Stimulated activated CD8-positive, alpha-beta memory T cell treated with anti-CD3 and anti-CD28 coated beads, Interleukin-7, amount 100 ng/mL, for 24 hours (primary cell): ENCODE measurements around the gene AHRR.
"Not testable (repeated sequence)": the region's sequence is repeated elsewhere in the genome, so short reads cannot be mapped to it uniquely, and the experiment has no call there.

Experiments used
- DNase-seq: peaks from one replicate; pipeline ENCODE4 v3.0.0-alpha.2; 2020; ENCODE audit warnings: low read depth

AHRR gene

DNA sequence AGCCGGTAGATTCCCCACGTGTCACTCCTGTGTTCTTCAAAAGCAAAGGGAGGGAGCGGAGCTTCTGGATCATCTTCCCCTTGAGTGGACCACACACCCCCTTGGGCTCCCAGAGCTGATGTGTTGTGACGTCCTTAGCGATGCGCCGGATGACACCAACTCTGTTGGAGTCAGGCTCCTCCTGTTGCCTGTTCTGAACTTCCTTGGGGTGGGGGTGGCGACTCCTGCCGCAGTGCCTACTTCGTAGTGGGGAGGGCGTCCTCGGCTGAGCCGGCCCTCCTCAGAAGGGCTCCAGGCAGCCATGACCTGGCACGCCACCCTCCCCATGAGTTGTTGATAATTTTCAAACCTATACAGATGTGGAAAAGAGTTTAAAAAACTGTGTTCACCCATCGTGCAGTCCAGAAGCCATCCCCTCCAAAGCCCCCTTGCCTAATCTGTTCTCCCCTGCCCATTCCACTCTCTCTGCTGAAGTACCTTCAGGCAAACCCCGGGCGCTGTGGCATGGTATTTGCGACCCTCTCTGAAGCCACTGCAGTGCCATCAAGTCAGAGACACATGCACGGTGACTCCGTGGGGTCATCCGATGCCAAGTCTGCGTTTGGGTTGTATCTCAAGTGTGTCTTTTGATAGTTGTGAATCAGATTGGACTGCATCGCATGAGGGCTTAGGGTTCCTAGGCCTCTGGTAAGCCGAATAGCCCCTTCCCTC lies 138.2 kb downstream of the AHRR start:
- DNase-seq, result no peak

DNA sequence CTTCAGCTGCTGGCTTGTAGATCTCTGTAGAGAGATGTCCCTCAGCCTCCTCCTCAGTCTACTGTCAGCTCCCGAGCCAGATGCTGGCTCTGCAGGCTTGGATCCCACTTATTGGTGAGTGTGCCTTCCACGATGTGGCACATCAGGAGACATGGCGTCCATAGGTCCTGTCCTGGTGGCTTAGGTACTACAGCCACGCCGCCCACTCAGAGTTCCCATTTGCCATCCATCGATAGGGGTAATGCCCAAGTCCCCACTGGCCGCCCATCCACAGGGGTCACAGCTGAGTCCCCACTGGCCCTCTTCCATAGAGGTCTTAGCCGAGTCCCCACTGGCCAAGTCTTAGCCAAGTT lies 138.7 kb downstream of the AHRR start:
- no peak for DNase-seq

DNA sequence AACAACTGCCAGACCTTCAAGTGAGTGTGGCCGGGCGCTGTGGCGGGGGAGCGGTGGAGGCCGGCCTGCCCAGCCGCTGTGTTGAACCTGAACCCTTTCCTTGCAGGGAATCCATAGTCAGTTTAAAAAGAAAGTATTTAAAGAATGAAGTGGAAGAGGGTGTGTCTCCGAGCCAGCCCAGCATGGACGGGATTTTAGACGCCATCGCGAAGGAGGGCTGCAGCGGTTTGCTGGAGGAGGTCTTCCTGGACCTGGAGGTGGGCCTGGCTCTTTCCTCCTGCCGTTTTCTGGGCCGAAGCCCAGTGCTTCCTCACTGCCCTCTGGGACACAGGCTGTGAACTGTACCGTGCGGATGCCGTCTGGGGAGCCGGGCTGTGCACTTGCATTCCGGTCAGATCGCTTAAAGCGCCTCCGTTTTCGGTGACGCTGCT lies 140.6 kb downstream of the AHRR start:
- no peak for DNase-seq

DNA sequence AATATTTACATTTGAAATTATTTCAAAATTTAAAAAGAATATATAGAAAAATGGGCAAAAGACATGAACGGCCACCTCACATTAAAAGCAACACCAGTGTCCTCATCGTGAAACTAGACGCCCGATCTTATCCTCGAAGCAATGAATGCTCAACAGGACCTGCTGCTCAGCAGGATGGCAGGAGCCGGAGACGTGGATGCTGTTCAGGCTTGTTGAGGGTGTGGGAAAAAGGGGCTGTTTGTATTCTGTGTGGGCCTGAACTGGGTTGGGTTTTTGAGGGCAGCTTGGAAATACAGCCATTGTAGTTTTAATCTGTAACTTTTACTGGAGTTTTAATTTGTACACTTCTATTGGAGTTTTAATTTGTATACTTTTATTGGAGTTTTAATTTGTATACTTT lies 141.8 kb downstream of the AHRR start:
- DNase-seq, result no peak

DNA sequence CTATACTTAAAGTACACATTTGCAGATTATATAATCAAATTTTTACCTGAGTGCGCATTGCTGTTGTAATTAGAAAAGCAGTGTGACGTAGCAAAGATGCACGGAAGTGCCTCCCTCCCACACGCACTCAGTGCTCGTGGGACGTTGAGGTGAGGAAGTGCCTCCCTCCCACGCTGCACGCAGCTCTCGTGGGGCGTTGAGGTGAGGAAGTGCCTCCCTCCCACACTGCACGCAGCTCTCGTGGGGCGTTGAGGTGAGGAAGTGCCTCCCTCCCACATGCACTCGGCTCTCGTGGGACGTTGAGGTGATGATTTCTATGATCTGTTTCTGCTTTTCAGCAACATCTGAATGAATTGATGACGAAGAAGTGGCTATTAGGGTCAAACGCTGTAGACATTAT lies 142.4 kb downstream of the AHRR start:
- DNase-seq, result peak; percentile 36

DNA sequence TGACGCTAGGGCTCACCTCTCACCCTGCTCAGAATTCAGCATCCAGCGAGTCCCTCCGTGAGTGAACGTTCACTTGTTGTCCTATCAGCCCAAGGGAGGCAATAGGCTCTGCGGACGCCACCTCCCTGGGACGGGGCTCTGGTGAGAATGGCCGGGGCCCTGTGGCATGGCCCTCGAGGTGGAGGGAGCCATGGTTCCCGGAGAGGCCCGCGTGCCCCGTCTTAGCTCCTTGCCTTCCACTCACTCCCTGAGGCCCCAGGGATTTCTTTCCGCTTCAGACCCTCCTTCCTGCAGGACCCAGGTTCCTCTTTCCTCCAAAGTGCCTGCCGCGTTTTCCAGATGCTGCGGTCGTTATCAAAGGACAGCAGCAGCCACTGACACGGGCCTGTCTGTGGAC lies 142.9 kb downstream of the AHRR start:
- DNase-seq, result no peak

DNA sequence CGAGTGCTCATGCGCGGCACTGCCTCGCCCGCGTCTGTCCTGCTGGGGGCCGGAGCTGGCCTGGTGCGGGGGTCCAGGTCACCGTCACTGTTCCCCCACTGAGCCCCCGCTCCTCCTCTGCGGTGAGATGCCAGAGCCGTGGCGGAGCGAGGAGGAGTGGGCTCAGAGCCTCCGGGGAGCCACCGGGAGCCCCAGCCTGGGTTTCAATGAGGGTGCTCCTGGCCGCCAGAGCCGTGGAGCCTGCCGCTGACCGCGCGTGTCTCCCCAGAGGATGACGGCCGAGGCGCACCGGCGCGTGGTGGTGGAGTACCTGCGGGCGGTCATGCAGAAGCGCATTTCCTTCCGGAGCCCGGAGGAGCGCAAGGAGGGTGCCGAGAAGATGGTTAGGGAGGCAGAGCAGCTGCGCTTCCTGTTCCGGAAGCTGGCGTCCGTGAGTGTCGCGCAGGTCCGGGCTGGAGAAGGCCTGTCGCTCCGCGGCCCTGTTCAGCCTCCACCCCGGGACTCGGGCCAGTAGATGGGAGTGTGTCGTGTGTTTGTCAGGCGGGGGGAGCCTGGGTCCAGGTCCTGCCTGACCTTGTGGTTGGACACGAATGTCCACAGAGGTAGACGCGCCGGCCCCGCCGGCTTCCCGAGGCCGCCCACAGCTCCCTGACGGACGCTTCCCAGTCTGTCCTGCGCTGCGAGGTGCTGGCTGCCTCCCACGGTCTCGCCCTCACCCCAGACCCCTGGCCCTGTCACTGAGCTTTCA lies 143.5 kb downstream of the AHRR start:
- DNase-seq, result no peak

DNA sequence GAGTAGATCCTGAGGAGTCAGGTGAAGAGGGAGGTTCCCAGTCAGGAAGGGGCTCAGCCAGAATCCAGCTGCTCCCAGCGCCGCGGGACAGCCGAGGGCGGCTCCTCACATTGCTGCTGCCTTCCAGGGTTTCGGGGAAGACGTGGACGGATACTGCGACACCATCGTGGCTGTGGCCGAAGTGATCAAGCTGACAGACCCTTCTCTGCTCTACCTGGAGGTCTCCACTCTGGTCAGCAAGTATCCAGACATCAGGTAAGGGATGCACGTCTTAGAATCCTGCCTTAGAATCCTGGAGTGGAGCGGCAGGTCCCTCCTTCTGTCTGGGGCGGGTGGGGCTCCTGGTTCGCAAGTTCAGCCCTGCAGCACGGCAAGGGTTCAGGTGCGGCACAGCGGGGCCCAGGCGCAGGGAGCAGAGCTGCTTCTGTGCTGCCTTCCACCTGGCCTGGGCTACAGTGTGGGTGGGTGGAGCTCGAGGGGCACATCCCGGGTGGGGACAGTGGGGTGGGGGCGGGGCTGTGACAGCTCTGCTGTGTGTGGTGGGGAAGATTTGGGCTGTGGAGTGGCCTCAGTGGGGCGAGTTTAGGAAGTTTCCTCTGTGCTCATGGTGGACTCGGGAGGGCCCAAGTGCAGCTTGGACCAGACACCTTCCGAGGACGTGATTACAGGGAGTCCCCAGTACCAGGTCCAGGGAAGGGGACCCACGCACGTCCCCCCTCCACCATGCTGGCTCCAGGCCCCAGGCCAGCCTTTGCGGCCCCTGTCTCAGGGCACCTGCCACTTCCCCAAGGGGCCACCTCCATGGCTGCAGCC lies 144.3 kb downstream of the AHRR start:
- DNase-seq, result no peak

DNA sequence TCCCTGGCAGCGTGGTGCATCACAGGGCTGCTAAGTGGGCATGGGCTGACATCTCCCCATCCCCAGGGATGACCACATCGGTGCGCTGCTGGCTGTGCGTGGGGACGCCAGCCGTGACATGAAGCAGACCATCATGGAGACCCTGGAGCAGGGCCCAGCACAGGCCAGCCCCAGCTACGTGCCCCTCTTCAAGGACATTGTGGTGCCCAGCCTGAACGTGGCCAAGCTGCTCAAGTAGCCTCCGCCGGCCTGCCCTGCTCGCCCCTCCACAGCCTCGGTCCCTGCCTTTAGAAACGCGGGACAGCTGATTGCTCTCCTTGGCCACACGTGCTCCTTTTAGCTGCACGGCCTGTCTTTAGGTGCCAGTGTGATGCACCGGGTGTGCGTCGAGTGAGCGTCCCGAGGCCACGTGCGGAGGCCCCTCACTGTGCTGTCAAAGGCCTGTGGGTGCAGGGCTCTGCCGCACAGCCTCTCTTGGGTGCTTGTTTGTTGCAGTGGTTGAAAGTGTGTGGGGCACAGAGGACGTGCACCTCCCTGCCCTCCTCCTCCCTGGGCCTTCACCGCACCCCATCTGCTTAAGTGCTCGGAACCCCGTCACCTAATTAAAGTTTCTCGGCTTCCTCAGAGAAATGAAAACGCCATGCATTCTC lies 145.3 kb downstream of the AHRR start:
- DNase-seq, result no peak

DNA sequence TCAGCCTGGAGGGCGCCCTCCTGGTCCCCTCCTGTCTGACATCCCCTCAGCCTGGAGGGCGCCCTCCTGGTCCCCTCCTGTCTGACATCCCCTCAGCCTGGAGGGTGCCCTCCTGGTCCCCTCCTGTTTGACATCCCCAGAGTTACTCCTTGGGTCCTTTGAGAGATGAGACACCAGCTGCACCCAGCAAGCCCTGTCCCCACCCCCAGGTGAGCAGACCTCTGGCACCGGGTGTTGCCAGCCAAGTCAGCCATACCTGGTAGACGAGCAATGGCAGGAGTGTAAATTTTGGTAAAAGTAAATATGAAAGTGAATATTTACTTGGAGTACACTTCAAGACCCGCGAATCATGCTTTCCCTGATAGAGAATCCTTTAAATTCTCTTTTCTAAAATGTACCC lies 146.9 kb downstream of the AHRR start:
- no peak for DNase-seq

DNA sequence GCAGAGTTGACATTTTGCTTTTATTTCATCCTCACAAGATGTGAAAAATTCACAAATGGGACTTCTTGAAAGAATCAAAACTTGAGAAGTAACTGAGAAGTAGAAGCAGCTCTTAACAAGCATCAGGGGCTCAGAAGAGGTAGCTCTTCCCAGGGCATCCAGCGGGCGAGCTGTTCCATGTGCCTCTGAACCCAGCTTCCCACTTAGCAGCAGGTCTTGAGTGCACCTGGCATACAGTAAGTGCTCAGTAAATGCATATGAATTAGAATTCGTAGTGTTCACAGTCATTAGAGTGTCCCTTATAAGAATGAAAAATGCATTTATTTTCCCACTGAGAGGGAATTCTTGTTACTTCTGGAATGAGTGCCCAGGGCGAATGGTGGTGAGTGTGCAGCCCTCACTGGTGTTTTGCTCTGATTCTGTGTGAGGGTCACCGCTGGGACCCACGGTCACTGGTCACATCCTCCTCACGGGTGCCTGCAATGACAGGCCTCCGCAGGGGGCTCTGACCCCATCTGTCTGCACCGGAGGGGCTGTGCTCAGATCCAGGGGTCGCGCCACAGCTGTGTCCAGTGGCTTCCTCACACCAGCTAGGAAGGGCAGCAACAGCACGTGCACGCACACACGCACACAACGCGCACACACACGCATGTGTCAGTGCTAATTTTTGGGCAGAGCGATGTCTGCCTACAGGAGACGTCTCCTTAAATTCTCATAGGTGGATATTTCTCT lies 148.4 kb downstream of the AHRR start:
- DNase-seq, result no peak

DNA sequence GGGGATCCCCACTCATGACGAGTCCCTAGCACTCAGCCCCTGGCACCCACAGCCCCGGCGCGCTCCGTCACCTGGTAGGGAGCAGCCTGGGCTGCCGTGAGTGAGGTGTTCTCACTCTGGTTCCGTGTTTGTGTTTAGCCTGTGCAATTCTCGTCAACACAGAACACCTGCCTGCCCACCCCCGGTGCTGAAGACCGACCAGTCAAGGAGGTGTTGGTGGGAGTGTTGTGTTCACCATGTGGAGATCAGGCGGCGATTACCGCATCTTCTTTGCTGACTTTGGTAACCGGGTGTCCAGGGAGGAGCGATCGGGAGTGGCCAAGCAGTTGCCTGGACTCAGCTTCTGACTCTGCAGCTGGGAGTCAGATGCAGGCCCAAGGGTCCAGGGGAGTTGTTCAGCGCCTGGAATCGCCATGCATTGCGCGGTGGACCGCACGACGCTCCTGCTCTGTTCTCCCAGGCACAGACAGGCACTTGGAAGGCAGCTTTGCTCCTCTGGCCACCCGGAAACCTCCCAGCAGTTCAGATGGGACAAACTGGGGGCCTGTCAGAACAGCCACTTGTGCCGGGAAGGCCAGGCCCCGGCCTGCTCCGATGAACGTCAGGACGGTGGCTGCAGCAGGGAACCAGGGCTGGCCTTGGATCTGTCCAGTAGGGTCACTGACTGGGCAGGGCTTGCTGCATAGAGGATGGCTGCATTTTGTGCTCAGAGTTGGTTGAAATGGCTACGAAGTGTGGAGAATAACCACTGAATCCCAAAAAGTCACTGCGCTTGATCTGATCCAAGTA lies 149.6 kb downstream of the AHRR start:
- DNase-seq, result no peak

DNA sequence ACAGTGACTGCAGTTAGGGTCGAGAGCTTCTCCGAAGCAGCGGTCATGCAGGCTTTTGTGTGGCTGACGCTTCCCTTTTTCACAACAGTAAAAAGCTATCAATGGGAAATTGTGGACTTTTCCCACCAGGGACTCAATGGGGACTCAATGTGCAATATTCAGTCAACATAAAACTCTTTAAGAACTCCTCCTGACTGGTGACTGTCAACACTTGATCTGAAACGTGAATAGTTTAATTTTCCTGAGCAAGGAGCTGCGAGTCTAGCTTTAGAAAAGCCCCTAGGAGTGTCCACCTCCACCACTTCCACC lies 150.2 kb downstream of the AHRR start:
- DNase-seq, result no peak

DNA sequence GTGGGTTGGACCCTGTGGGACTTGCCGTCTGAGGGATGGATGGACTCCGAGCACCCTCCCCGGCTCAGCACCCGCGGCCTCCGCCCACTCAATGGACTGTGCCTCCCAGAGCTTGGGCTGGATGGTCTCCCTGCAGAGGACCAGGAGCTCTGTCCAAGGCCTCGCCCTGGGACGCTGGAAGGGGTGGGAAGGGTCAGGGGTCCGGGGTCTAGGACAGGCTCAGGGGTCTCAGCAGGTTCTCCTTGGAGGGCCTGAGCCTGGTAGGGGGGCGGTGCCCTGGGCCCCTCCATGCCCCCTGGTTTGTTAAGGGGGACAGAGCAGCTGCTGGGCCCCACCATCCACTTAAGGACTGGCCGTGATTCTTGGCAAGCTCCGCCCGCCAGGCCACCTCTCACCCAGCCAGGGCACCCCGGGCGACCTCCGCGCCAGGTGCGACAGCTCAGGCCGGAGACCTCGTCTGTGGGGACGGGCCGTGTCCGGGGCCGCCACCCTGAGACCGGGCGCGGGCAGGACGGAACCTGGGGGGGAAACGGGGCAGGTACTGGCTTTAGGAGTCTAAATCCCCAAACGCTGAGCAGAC lies 150.7 kb downstream of the AHRR start:
- DNase-seq, result no peak

DNA sequence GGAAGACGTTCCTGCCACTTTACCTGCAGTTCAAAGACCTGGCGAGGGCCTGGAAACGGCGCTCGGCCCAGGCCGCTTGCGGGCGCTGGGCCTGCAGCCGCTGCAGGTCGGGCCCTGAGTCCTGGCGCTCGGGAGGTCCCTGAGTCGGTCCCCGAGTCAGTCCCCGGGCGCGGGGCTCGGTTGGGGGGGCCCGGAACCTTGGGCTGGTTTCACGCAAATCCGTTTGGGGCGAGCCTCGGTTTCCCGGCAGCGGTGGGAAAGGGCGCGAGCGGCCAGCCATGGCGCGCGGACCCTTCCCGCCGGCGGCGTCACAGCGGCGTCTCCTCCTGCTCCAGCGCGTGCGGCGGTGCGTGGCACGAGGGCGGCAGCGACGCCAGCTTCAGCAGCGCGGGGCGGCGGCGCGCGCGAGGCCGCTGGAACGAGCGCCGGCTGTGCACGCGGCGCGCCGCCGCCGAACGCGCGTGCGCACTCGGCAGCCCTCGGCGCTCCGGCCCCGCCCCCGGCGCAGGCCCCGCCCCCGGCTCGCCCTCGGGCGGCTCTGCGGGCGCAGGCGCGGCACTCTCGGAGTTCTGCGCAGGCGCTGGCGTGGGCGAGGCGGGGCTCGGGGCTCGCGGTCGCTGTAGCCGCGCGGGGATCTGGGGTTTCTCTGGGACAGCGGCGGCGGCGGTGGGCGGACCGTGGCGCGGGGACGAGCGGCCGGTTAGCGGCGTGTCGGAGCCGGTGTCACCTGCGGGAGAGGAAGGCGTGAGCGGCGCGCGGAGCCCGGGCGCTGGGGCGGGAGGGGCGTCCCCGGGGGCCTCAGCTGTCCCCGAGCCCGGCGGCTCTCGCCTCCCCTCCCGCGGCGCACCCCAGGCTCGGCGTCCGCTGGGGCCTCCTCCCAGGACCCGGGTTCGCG lies 151.4 kb downstream of the AHRR start:
- peak; percentile 69 for DNase-seq

DNA sequence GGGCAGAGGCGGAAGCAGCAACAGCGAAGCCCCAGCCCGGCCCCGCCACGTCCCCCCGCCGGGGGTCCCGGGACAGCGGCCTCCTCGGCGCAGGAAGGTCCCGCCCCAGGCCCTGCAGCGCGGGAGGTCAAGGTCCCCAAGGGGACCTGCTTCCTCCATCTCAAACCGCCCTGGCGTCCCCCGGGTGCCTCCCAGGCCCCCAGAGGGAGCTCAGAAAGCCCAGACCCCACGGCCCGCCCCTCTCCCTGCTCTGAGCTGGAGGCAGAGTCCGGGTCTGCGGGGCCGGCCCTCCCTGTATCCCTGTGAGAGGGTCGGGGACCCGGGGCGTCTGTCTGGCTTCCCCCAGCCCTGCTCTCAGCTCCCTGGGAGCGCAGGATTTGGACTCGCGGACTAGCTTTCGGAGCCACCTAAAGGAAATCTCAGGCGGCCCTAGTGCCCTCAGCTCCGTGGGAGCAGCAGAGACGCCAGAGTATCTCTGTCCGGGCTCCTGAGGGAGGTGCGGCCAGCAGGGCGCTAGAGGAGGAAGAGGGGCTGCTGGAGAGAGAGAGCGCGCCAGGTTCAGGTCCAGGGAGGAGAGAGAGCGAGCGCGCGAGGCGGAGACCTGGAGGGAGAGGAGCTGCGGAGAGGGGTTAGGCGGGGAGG lies 152.2 kb downstream of the AHRR start:
- DNase-seq, result no peak

DNA sequence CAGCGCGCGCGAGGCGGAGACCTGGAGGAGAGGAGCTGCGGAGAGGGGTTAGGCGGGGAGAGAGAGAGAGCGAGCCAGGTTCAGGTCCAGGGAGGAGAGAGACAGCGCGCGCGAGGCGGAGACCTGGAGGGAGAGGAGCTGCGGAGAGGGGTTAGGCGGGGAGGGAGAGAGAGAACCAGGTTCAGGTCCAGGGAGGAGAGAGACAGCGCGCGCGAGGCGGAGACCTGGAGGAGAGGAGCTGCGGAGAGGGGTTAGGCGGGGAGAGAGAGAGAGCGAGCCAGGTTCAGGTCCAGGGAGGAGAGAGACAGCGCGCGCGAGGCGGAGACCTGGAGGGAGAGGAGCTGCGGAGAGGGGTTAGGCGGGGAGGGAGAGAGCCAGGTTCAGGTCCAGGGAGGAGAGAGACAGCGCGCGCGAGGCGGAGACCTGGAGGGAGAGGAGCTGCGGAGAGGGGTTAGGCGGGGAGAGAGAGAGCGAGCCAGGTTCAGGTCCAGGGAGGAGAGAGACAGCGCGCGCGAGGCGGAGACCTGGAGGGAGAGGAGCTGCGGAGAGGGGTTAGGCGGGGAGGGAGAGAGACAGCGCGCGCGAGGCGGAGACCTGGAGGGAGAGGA lies 152.8 kb downstream of the AHRR start:
- not testable (repeated sequence) for DNase-seq

DNA sequence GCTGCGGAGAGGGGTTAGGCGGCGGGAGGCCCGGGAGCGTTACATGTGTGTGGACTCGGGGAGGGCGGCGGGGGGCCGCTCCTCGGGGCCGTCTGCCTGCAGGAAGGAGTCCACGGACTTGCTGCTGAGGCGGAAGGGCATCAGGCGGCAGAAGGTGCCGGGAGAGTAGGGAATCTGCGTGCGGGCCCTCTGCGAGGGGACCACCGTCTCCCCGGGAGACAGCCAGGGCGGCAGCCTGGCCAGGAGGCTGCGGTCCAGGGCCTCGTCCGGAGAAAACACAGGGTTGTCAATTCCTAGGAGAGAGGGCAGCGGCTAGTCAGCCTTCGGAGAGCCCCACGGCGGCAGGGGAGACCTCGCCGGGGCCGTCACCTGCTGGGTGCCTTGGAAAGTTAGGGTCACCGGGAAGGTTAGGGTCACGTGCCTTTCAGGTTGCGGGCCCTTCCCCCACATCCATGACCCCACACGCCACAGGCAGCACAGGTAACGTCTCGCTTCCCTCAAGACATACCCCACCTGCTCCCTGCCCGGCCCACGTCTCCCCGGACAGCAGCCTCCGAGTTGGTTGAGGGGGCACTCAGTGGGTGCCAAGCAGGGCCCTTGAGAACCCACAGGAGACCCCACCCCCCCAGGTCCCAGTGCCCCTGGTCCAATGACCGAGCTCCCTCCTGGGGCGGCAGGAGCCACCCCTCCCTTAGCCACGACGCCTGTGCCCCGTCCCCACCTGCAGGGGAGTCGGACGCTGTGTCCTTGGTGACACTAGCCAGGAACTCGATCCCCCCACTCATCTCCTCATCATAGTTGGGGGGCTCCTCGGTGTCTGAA lies 153.5 kb downstream of the AHRR start:
- DNase-seq, result no peak
